ENCODE measurements around the gene CLEC17A. TPM values are rescaled to one million over a fixed set of nuclear protein-coding genes. Genes with fewer than 3 reads are reported as not detected.
"Not testable (repeated sequence)": the region's sequence is repeated elsewhere in the genome, so short reads cannot be mapped to it uniquely, and the experiment has no call there.

CLEC17A gene
- total and polyA plus RNA-seq, 3 donors from 2014 or later, result 0.56 to 1.4 (median 1.3) TPM

DNA sequence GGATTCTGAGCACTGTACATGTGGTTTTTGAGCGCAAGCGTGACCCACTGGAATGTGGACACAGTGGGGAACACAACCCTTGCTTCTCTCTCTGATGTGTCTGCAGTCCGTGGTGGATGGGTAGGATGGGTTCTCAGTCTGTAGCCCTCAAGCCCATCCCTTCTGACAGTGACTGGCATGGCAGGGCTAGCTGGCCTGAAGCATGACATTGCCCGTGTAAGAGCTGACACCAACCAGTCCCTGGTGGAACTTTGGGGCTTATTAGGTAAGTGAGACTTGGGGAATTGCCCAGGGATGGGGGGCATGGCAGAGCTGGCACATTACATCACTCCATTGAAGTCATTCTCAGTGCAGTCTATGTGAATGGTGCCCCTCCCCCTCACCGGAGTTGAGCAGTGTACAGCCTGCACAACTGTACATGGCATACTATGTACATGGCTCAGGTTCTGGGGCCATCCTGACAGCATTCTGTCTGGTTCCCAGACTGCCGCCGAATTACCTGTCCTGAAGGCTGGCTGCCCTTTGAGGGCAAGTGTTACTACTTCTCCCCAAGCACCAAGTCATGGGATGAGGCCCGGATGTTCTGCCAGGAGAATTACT lies 16.8 kb downstream of the CLEC17A start:
- intact Hi-C loops (cut with DNase I; ENCODE audit: low total_unique reads), result no loop called here
- no peak for DNase-seq
- H3K27ac ChIP-seq, result no peak overlapping the region
- TF ChIP-seq, protein P1, sequence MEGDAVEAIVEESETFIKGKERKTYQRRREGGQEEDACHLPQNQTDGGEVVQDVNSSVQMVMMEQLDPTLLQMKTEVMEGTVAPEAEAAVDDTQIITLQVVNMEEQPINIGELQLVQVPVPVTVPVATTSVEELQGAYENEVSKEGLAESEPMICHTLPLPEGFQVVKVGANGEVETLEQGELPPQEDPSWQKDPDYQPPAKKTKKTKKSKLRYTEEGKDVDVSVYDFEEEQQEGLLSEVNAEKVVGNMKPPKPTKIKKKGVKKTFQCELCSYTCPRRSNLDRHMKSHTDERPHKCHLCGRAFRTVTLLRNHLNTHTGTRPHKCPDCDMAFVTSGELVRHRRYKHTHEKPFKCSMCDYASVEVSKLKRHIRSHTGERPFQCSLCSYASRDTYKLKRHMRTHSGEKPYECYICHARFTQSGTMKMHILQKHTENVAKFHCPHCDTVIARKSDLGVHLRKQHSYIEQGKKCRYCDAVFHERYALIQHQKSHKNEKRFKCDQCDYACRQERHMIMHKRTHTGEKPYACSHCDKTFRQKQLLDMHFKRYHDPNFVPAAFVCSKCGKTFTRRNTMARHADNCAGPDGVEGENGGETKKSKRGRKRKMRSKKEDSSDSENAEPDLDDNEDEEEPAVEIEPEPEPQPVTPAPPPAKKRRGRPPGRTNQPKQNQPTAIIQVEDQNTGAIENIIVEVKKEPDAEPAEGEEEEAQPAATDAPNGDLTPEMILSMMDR (IDR thresholded peaks at IDR 0.05), result no peak
- no peak for TF ChIP-seq POLR2A (IDR thresholded peaks at IDR 0.05)
- H3K9me3 ChIP-seq, result no peaks in the 10 kb centered on the region
- no peak overlapping the region for H3K4me3 ChIP-seq
- no peaks in the 10 kb centered on the region for H3K4me1 ChIP-seq
- H3K27me3 ChIP-seq, result no peaks in the 10 kb centered on the region
- 90 to 91% methylated on average over 4 to 8 of the region's 8 CpGs for WGBS, 2 donors
- no peaks in the 10 kb centered on the region for H3K36me3 ChIP-seq (ENCODE audit: low read depth, missing control alignments)

DNA sequence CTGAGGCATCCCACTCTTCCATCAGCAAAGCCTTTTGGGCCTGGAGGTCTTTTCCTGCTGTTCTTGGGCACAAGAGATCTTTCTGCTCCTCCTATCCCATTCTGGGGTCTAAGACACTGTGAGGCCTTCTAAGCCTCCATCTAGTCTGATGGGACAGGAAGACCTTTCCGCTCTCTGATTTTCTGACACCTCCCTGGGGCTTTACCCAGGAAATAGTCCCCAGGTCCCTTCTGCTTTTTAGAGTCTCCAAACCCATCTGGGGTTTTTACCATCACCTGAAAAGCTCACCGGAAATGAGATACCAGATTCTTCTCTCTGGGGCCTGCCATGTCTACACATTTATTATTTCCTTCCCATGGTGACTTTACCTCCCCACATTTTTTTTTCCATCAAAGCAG lies 21.1 kb downstream of the CLEC17A start:
- Histone ChIP-seq H3K27ac (no peak overlapping the region), H3K36me3 (ENCODE audit: low read depth, missing control alignments) (no peaks in the 10 kb centered on the region), H3K9me3 (no peaks in the 10 kb centered on the region), H3K4me3 (no peak overlapping the region), H3K27me3 (no peaks in the 10 kb centered on the region), H3K4me1 (no peaks in the 10 kb centered on the region)
- 92 to 94% methylated on average over 2 of the region's 2 CpGs for WGBS, 2 donors
- TF ChIP-seq, protein P1 (IDR thresholded peaks at IDR 0.05), result no peak
- intact Hi-C loops (cut with DNase I; ENCODE audit: low total_unique reads), result no loop called here
- DNase-seq, result no peak

DNA sequence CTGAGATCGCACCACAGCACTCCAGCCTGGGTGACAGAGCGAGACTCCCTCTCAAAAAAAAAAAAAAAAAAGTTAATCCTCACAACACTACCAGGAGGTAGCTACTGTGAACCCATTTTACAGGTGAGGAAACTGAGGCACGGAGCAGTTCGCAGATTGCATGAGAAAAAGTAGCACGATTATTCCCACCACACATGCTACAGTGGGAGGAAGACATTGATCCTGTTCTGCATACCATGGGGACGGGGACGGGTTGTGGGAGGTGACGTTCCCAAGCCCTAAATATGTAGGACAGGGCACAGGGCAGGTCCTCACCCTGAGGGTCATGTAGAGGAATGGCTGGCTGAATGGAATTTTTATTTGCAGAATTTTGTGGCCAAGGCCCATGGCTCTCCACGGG lies 23.7 kb downstream of the CLEC17A start:
- Histone ChIP-seq H3K27ac (no peak overlapping the region), H3K36me3 (ENCODE audit: low read depth, missing control alignments) (no peaks in the 10 kb centered on the region), H3K27me3 (no peaks in the 10 kb centered on the region), H3K9me3 (no peaks in the 10 kb centered on the region), H3K4me3 (no peak overlapping the region), H3K4me1 (no peaks in the 10 kb centered on the region)
- WGBS, 2 donors, result 77 to 82% methylated on average over 9 of the region's 9 CpGs
- TF ChIP-seq, protein P1 (IDR thresholded peaks at IDR 0.05), result no peak
- no peak for TF ChIP-seq POLR2A (IDR thresholded peaks at IDR 0.05)
- intact Hi-C loops (cut with DNase I; ENCODE audit: low total_unique reads), result no loop called here
- DNase-seq, result no peak

DNA sequence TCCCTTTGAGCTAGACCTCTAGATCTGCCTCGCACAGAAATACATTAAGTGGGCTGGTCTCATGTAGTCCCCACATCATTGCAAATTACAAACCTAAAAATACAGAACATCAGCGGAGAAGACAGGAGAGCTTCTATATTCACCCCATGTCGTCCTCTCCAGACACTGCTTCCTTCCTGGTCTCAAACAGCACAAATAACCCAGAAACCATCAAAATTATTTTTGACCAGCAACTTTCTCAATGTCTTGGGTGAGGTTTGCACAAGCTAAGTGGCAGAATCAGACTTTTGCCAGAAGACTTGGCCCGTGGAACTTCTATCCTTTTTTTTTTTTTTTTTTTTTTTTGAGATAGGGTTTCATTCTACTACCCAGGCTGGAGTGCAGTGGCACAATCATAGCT lies 28.2 kb downstream of the CLEC17A start:
- H3K27me3 ChIP-seq, result no peaks in the 10 kb centered on the region
- H3K4me3 ChIP-seq, result no peak overlapping the region
- no peak overlapping the region for H3K27ac ChIP-seq
- TF ChIP-seq, protein P1 (IDR thresholded peaks at IDR 0.05), result no peak
- no peak for TF ChIP-seq POLR2A (IDR thresholded peaks at IDR 0.05)
- H3K4me1 ChIP-seq, result no peaks in the 10 kb centered on the region
- intact Hi-C loops (cut with DNase I; ENCODE audit: low total_unique reads), result no loop called here
- DNase-seq, result no peak
- H3K9me3 ChIP-seq, result no peaks in the 10 kb centered on the region
- WGBS, 2 donors, result 64 to 77% methylated on average over 4 of the region's 4 CpGs
- no peaks in the 10 kb centered on the region for H3K36me3 ChIP-seq (ENCODE audit: low read depth, missing control alignments)

DNA sequence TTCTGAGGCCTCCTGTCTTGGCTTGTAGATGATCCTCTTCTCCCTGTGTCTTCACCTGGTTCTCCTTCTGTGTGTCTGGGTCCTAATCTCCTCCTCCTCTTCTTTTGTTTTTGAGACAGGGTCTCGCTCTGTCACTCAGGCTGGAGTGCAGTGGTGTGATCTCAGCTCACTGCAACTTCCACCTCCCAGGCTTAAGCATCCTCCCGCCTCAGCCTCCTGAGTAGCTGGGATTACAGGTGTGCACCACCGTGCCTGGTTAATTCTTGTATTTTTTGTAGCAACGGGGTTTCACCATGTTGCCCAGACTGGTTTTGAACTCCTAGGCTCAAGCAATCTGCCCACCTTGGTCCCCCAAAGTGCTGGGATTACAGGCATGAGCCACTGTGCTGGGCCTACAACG lies 29.4 kb downstream of the CLEC17A start:
- H3K36me3 ChIP-seq (ENCODE audit: low read depth, missing control alignments); H3K27me3 ChIP-seq; H3K27ac ChIP-seq; H3K9me3 ChIP-seq; H3K4me1 ChIP-seq; intact Hi-C loops (cut with DNase I; ENCODE audit: low total_unique reads); H3K4me3 ChIP-seq; DNase-seq: not testable (repeated sequence)
- 86% methylated on average over 5 of the region's 5 CpGs for WGBS, 2 donors
